Caco-2 (cell line): Measurements from ENCODE around the gene ARHGAP4. TPM values are rescaled to one million over a fixed set of nuclear protein-coding genes. Genes with fewer than 3 reads are reported as not detected.

Experiments used
- BruUV-seq: library from RNA; stranded (reverse); fragments of 400-500 nt; replicated peaks from 2 replicates; lab custom pipeline; 2021; lab: Mats Ljungman, UMichigan
- CTCF ChIA-PET: fragments of 300-600 bp; sonication (Branson Sonifier 250); formaldehyde crosslinking; loops from one replicate; lab custom pipeline; 2022; ENCODE audit warnings: antibody characterized with exemption; lab: Charles Lee
- POLR2A ChIA-PET: fragments of 300-600 bp; sonication (Branson Sonifier 250); formaldehyde crosslinking; loops from one replicate; lab custom pipeline; 2022; ENCODE audit warnings: antibody characterized with exemption; lab: Charles Lee
- DNase-seq, 2 experiments: peaks; one replicate each; pipeline versions ENCODE4 v3.0.0 to v3.0.0-alpha.2; 2020 to 2022
- H3K27me3 ChIP-seq: replicated peaks from 2 replicates; pipeline ENCODE4 v1.6.0; 2011; ENCODE audit warnings: low read length; ENCODE audit not compliant: control insufficient read depth, insufficient read depth
- H3K36me3 ChIP-seq: 2 replicates; pipeline ENCODE4 v1.5.1; 2011; ENCODE audit warnings: low read length; ENCODE audit not compliant: control insufficient read depth, insufficient read depth
- H3K4me1 ChIP-seq: fragments of 250-450 bp; sonication (Bioruptor Pico); 2 replicates; pipeline ENCODE4 v1.5.1; 2020; ENCODE audit warnings: mild to moderate bottlenecking
- H3K4me3 ChIP-seq: 2 replicates; pipeline ENCODE4 v1.5.1; 2011; ENCODE audit warnings: low read depth, mild to moderate bottlenecking, control low read depth, low read length
- H3K9me3 ChIP-seq: fragments of 250-450 bp; sonication (Bioruptor Pico); 2 replicates; pipeline ENCODE4 v1.5.1; 2020; ENCODE audit warnings: mild to moderate bottlenecking, moderate library complexity
- H3K27ac Mint-ChIP-seq: one replicate; pipeline ENCODE4 v1.8.0; 2022; ENCODE audit warnings: mixed read lengths; ENCODE audit not compliant: unreplicated experiment
- H3K27me3 Mint-ChIP-seq: one replicate; pipeline ENCODE4 v1.8.0; 2022; ENCODE audit warnings: mixed read lengths; ENCODE audit not compliant: insufficient read depth, unreplicated experiment
- H3K36me3 Mint-ChIP-seq: one replicate; pipeline ENCODE4 v1.8.0; 2022; ENCODE audit warnings: mild to moderate bottlenecking, mixed read lengths; ENCODE audit not compliant: insufficient read depth, unreplicated experiment
- H3K4me1 Mint-ChIP-seq: one replicate; pipeline ENCODE4 v1.8.0; 2022; ENCODE audit warnings: low read depth, mixed read lengths; ENCODE audit not compliant: unreplicated experiment
- H3K4me3 Mint-ChIP-seq: one replicate; pipeline ENCODE4 v1.8.0; 2022; ENCODE audit warnings: mild to moderate bottlenecking, moderate library complexity, mixed read lengths; ENCODE audit not compliant: unreplicated experiment
- H3K9me3 Mint-ChIP-seq: one replicate; pipeline ENCODE4 v1.8.0; 2022; ENCODE audit warnings: mixed read lengths; ENCODE audit not compliant: unreplicated experiment
- intact Hi-C: fragments of 100-400 bp; cut with micrococcal nuclease; formaldehyde crosslinking; loops from one replicate; pipeline ENCODE4 v1.10.0; 2022; ENCODE audit not compliant: unreplicated experiment
- total RNA-seq: library from RNA; stranded (reverse); gene quantifications from 2 replicates; pipeline ENCODE4 v1.2.3, GENCODE V29; 2022
- TF ChIP-seq, protein P1 (sequence below), 2 experiments: fragments of 200-600 bp in 1 of 2; IDR thresholded peaks; 1 replicate in 1 of 2; 2 replicates in 1 of 2; pipeline versions ENCODE4 v1.5.1 to v1.8.0; 2011 to 2022; ENCODE audit warnings: antibody characterized with exemption in 1 of 2, control low read depth in 1 of 2, inconsistent platforms in 1 of 2, low read depth in 1 of 2, low read length in 1 of 2, mild to moderate bottlenecking in 1 of 2, moderate library complexity in 1 of 2; ENCODE audit not compliant: insufficient read depth in 1 of 2, severe bottlenecking in 1 of 2, unreplicated experiment in 1 of 2

The ARHGAP4 gene
- total RNA-seq, 1 experiment from 2014 or later = 15.7 TPM

DNA sequence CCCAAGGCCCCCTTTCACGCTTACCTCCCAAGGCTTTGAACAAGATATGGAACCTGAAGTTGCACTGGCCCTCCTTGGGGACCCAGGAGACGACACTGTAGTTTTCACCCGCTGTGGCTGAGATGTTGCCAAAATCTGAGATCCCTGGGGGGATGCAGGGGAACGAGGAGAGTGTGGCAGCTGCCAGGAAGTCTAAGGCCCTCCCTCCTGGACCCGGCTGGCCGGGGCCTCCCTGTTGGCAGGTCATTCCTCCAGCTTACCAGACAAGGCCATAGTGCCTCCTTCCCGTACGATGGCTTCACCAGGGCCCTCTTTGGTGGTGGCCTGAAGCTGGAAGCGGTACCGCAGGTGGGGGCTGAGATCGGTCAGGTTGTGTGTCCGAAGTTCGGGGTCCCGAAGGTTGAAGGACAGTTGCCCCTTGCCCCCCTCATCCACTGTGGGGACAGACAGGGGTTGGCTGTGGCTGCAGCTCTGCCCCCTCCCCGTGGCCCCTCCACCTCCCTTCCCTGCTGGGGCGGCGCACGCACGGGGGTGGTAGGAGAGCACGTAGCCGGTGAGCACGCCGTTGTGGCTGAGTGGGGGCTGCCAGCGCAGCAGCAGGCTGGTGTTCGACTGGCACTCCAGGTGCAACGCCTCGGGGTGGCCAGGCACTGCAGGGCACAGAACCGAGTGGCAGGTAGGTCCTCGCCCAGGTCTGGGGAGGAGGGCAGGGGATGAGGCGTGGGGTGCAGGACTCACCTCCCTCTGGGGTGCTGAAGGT, 61.3 kb downstream of the ARHGAP4 start:
- Mint-ChIP-seq H3K36me3 (no peaks in the 10 kb centered on the region), H3K27ac (no peak overlapping the region), H3K4me3 (no peak overlapping the region), H3K27me3 (peaks cover 6% of the 10 kb centered on the region), H3K9me3 (no peaks in the 10 kb centered on the region), H3K4me1 (no peaks in the 10 kb centered on the region)
- POLR2A ChIA-PET = no interaction called here
- H3K27me3 ChIP-seq = no peaks in the 10 kb centered on the region
- intact Hi-C loops = no loop called here
- TF ChIP-seq, protein P1, sequence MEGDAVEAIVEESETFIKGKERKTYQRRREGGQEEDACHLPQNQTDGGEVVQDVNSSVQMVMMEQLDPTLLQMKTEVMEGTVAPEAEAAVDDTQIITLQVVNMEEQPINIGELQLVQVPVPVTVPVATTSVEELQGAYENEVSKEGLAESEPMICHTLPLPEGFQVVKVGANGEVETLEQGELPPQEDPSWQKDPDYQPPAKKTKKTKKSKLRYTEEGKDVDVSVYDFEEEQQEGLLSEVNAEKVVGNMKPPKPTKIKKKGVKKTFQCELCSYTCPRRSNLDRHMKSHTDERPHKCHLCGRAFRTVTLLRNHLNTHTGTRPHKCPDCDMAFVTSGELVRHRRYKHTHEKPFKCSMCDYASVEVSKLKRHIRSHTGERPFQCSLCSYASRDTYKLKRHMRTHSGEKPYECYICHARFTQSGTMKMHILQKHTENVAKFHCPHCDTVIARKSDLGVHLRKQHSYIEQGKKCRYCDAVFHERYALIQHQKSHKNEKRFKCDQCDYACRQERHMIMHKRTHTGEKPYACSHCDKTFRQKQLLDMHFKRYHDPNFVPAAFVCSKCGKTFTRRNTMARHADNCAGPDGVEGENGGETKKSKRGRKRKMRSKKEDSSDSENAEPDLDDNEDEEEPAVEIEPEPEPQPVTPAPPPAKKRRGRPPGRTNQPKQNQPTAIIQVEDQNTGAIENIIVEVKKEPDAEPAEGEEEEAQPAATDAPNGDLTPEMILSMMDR (IDR thresholded peaks at IDR 0.05; ENCODE audit: insufficient read depth in 1 of 2, low read depth in 1 of 2, low read length in 1 of 2, severe bottlenecking in 1 of 2, unreplicated experiment in 1 of 2) = no peak
- H3K36me3 ChIP-seq = no peaks in the 10 kb centered on the region
- H3K4me1 ChIP-seq = no peaks in the 10 kb centered on the region
- BruUV-seq = no TSS peak
- no peak for DNase-seq
- CTCF ChIA-PET = no interaction called here
- no peaks in the 10 kb centered on the region for H3K9me3 ChIP-seq
- H3K4me3 ChIP-seq = no peak overlapping the region

DNA sequence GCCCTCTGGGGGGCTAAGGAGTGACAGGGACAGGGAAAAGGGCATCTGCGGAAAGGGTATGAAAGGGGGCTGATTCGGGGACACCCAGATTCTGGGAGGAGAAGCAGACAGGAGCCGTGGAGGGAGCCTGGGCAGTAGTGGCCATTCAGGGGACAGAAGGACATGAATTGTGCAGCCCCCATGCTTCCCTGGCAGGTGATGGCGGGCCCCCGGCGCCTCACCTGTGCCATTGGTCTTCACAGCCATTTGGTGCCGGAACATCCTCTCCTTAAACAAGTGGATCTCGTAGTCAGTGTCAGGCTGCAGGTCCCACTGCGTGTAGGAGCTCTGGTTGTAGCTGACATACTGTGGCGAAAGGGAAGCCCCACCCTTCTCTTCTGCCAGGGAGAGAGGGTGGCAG, 62.0 kb downstream of the ARHGAP4 start:
- TF ChIP-seq, protein P1 (IDR thresholded peaks at IDR 0.05; ENCODE audit: insufficient read depth in 1 of 2, low read depth in 1 of 2, low read length in 1 of 2, severe bottlenecking in 1 of 2, unreplicated experiment in 1 of 2) = no peak
- POLR2A ChIA-PET = no interaction called here
- intact Hi-C loops = no loop called here

DNA sequence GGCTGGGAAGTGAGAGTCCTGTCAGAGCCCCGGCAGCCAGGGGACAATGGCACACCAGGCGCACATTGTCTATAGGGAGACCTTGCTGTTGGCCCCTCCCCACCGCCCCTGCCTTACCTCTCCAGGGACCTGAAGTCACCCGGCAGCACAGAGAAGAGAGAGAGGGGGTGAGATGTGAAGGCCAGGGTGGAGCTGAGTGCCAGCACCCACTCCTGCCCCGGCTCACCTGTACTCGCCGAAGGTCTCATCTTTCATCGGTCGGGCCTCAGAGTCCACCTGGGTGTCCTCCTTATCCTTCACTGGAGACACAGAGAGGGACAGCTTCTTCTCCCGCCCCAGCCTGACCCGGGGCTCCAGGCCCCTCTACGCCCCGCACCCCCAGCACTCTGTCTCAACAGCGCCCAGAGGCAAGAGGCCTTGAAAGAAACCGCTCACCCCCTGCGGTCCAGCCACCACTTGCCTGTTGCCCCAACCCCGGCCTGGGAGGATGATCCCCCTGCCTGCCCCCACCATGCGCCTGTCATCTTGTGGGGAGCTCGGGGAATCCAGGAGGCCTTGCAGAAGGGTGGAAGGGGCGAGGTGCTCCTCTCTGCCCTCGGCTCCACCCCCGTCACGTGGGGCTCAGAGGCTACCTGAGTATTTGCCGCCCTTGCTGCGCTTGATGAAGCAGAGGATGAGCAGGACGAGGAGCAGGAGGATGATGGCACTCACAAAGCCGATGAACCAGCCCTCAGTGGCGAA, 62.6 kb downstream of the ARHGAP4 start:
- CTCF ChIA-PET = no interaction called here
- no peak overlapping the region for H3K4me3 Mint-ChIP-seq
- H3K4me3 ChIP-seq = no peak overlapping the region
- no peaks in the 10 kb centered on the region for H3K9me3 Mint-ChIP-seq
- DNase-seq = no peak
- H3K9me3 ChIP-seq = no peaks in the 10 kb centered on the region
- no peaks in the 10 kb centered on the region for H3K36me3 Mint-ChIP-seq
- H3K4me1 Mint-ChIP-seq = no peaks in the 10 kb centered on the region
- H3K27me3 Mint-ChIP-seq = peaks cover 9% of the 10 kb centered on the region
- POLR2A ChIA-PET = no interaction called here
- BruUV-seq = no TSS peak
- intact Hi-C loops = no loop called here
- H3K4me1 ChIP-seq = no peaks in the 10 kb centered on the region
- H3K27ac Mint-ChIP-seq = no peak overlapping the region
- no peaks in the 10 kb centered on the region for H3K27me3 ChIP-seq
- TF ChIP-seq, protein P1 (IDR thresholded peaks at IDR 0.05; ENCODE audit: insufficient read depth in 1 of 2, low read depth in 1 of 2, low read length in 1 of 2, severe bottlenecking in 1 of 2, unreplicated experiment in 1 of 2) = no peak
- no peaks in the 10 kb centered on the region for H3K36me3 ChIP-seq

More for the DNA sequence above, 62.0 kb downstream of the ARHGAP4 start:
- no peaks in the 10 kb centered on the region for H3K9me3 Mint-ChIP-seq
- H3K4me1 Mint-ChIP-seq = no peaks in the 10 kb centered on the region
- Histone ChIP-seq H3K9me3 (no peaks in the 10 kb centered on the region), H3K36me3 (no peaks in the 10 kb centered on the region), H3K4me1 (no peaks in the 10 kb centered on the region), H3K4me3 (no peak overlapping the region), H3K27me3 (no peaks in the 10 kb centered on the region)
- no TSS peak for BruUV-seq
- H3K27ac Mint-ChIP-seq = no peak overlapping the region
- CTCF ChIA-PET = no interaction called here
- no peak overlapping the region for H3K4me3 Mint-ChIP-seq
- no peaks in the 10 kb centered on the region for H3K36me3 Mint-ChIP-seq
- peaks cover 9% of the 10 kb centered on the region for H3K27me3 Mint-ChIP-seq
- no peak for DNase-seq
